ENCODE data around the gene PRKG2. TPM values are rescaled to one million over a fixed set of nuclear protein-coding genes. Genes with fewer than 3 reads are reported as not detected.

The PRKG2 gene
- total and polyA plus RNA-seq, 10 of the 15 experiments (the other 5 are each of a cell fraction or from before 2014, with no cell fraction given) = not detected

- no peak for TF ChIP-seq YBX1 (IDR thresholded peaks at IDR 0.05)
- TF ChIP-seq MYB (IDR thresholded peaks at IDR 0.05; ENCODE audit: borderline replicate concordance, low read depth, low read length) = no peak
- TF ChIP-seq NR2F1 (conservative IDR thresholded peaks at IDR 0.05) = peak; percentile 66; the same call in 1 of the 2 replicates
- TF ChIP-seq SRF (IDR thresholded peaks at IDR 0.05; ENCODE audit: low read depth in 2 of 2, low read length in 2 of 2) = 0 out of 4 replicates have a peak, but pooled peaks of 1 of the 2 experiments have one; percentile 15
- no peak for TF ChIP-seq KLF5 (IDR thresholded peaks at IDR 0.05; ENCODE audit: partially characterized antibody)
- no peak for TF ChIP-seq HSF1 (IDR thresholded peaks at IDR 0.05; ENCODE audit: low read depth, low read length)
- 0 out of 2 replicates have a peak, but pooled peaks have one; percentile 53 for TF ChIP-seq ATF7 (IDR thresholded peaks at IDR 0.05; ENCODE audit: low read depth)
- peak; percentile 90 for TF ChIP-seq RELB (IDR thresholded peaks at IDR 0.05; ENCODE audit: low read depth)
- TF ChIP-seq BCL3 (IDR thresholded peaks at IDR 0.05; ENCODE audit: borderline replicate concordance, insufficient read depth, low read depth, low read length, poor library complexity, severe bottlenecking) = peak; percentile 87
- no peak for TF ChIP-seq ZZZ3 (IDR thresholded peaks at IDR 0.05; ENCODE audit: control insufficient read depth, insufficient read length, low read depth)
- TF ChIP-seq RELA (IDR thresholded peaks at IDR 0.05; ENCODE audit: borderline replicate concordance, partially characterized antibody) = no peak
- peak; percentile 61 to 73 (median 66) for TF ChIP-seq CTCF (IDR thresholded peaks at IDR 0.05 in 2 of 3, conservative IDR thresholded peaks at IDR 0.05 in 1 of 3; ENCODE audit: control insufficient read depth in 2 of 3, extremely low read depth in 1 of 3, insufficient read depth in 1 of 3, low read depth in 3 of 3, low read length in 3 of 3)
- TF ChIP-seq CHD2 (IDR thresholded peaks at IDR 0.05; ENCODE audit: borderline replicate concordance, low read depth, low read length) = no peak
- peak; percentile 79; the same call in 1 of the 2 replicates for TF ChIP-seq CBX5 (IDR thresholded peaks at IDR 0.05; ENCODE audit: low read depth)
- TF ChIP-seq DPF2 (IDR thresholded peaks at IDR 0.05) = peak; percentile 96
- peak; percentile 95 for TF ChIP-seq SMAD1 (IDR thresholded peaks at IDR 0.05; ENCODE audit: low read depth, partially characterized antibody)
These were observed 162.6 kb downstream of the PRKG2 start (continued) for GRCh38 chr4:81052119-81053068.
